ENCODE results near the gene AGAP1. TPM values are rescaled to one million over a fixed set of nuclear protein-coding genes. Genes with fewer than 3 reads are reported as not detected.

AGAP1 gene
- total RNA-seq, 1 experiment from 2014 or later = 14.8 TPM

DNA sequence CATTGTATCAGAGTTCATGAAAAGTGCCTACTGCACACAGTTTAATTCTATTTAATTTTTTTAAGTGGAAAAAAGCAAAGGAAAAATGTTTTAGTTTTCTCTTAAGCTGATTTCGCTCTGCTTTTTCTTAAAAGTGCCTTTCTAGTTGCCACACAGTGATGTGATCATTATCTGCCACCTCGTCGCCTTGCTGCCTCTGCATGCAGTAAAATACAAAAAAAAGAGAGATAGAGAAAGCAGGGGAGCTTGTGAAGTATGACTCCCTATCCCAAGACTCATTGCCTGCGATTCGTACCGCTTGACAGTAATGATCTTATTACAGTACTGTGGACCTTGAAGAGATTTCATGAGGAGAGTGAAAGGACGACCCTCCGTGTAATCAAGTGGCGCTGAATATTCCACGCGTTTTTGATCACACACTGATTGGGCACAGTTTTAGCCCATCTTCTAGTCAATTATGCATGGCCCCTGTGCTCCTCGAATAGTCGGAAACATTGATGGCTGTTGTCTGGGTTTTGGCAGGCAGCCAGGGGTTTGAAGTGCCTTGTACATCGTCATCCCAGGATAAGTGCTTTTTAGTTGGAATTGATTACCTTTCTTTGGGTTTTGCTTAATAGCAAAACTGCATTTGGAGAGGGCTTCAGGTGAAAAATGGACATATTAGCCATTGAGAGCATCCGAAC lies 486.1 kb downstream of the AGAP1 start:
- DNase-seq (ENCODE audit: low read depth) = no peak

- no peak for DNase-seq (ENCODE audit: low read depth)
These were observed 487.8 kb downstream of the AGAP1 start for GRCh38 chr2:235981631-235982030.

GRCh38 chr2:235983016-235983415 lies 489.2 kb downstream of the AGAP1 start:
- DNase-seq (ENCODE audit: low read depth) = no peak

GRCh38 chr2:235984552-235984951 lies 490.7 kb downstream of the AGAP1 start:
- no peak for DNase-seq (ENCODE audit: low read depth)

DNA sequence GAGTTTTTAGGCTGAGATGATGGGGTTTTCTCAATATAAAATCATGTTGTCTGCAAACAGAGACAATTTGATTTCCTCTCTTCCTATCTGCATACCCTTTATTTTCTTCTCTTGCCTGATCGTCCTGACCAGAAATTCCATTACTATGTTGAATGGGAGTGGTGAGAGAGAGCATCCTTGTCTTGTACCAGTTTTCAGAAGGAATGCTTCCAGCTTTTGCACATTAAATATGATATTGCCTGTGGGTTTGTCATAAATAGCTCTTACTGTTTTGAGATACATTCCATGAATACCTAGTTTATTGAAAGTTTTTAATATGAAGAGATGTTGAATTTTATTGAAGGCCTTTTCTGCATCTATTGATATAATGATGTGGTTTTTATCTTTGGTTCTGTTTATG lies 492.5 kb downstream of the AGAP1 start:
- DNase-seq (ENCODE audit: low read depth) = no peak

GRCh38 chr2:235988271-235989015 lies 494.6 kb downstream of the AGAP1 start:
- DNase-seq (ENCODE audit: low read depth) = no peak

DNA sequence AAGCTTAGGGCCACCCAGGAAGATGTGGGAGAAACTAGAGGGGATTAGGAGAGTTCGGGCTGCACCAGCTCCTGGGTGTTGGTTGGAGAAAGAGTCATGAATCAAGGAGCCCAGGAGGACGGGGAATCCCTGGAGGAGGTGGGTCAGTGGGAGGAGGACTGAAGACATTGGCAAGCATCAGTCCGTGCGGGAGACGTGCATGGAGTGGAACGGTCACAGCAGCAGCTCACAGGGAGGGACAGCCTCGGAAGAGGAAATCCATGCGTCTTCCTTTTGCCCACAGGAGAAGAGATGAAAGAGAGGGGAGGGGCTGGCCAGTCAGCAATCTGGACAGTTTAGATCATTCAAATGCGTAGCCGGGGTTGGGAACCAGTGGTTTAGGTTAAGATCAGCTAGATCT lies 495.7 kb downstream of the AGAP1 start:
- no peak for DNase-seq (ENCODE audit: low read depth)

DNA sequence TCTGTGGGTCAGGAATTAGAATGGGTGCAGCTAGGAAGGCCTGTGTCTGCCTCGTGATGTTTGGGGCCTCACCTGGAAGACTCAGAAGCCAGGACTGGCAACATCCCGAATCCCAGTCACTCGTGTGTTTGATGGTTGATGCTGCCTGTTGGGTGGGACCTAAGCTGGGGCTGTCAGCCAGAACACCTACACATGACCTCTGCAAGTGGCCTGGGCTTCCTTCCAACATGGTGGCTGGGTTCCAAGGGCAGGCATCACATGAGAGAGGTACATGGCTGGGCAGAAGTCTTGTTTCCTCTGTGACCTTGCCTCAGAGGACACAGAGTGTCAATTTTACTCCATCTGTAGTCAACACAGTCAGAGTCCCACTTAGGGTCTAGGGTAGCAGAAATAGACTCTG lies 496.5 kb downstream of the AGAP1 start:
- DNase-seq (ENCODE audit: low read depth) = no peak

- DNase-seq (ENCODE audit: low read depth) = no peak
These were observed 498.2 kb downstream of the AGAP1 start for GRCh38 chr2:235992024-235992423.

- DNase-seq (ENCODE audit: low read depth) = no peak
These were observed 502.6 kb downstream of the AGAP1 start for GRCh38 chr2:235996419-235996818.

DNA sequence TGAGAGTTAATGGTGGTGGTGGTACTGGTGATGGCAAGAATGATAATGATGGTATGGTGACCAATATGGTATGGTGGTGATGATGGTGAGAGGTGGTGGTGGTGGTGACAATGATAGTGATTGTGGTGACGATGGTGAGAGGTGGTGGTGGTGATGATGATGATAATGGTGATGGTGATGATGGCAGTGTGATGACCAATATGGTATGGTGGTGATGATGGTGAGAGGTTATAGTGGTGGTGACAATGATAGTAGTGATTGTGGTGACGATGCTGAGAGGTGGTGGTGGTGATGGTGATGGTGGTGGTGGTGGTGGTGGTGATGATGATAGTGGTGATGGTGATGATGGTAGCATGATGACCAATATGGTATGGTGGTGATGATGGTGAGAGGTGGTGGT lies 505.2 kb downstream of the AGAP1 start:
- no peak for DNase-seq (ENCODE audit: low read depth)

DNA sequence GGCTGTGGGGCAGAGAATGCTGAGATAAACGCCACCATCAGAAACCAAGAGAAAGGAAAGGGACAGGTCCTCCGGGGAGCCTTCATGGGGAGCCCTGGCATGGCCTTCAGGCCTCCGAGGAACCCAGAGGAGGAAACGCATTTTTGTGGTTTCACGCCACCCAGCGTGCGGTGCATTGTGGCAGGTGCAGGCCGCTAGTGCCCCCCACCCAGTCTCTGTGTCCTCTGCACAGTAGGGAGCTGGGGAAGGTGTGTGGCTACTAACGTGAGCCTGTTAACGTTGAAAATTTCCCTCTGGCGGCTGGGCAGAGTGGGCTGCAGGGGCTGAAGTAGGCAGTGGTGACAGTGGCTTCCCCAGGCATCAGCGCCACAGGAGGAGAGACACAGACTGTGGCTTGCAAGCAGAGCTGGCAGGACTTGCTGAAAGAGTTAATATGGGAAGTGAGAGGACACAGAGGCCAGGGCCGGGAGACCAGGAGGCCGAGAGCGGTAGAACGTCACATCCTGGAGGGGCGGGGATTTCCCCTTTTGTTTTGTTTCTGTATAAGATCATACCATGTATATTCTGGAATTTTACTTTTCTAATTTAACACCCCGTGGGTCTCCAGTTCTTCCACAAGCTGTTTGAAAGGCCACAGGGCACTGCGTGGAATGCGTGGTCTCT lies 507.5 kb downstream of the AGAP1 start:
- DNase-seq (ENCODE audit: low read depth) = no peak

- DNase-seq (ENCODE audit: low read depth) = peak; percentile 6
These were observed 508.0 kb downstream of the AGAP1 start for GRCh38 chr2:236001854-236002253.

GRCh38 chr2:236008006-236008405 lies 514.2 kb downstream of the AGAP1 start:
- no peak for DNase-seq (ENCODE audit: low read depth)

DNA sequence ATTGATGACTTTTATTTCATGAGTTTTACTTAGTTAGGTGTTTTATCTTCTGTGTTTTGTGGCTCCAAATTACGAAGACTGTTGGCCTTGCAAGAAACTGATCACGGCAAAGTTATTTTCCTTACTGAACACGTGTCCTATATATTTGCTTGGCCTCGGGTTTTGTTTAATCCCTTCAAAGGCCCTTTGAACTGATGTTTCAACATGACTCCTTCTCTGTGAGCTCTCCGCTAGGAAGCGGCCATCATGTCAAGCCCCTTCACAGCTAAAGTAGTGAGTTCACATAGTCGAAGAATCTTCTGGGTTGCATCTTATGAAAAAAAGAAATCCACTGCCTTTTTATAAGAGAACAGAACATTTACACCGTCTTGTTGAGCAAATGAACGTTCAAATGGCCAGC lies 515.0 kb downstream of the AGAP1 start:
- DNase-seq (ENCODE audit: low read depth) = no peak

DNA sequence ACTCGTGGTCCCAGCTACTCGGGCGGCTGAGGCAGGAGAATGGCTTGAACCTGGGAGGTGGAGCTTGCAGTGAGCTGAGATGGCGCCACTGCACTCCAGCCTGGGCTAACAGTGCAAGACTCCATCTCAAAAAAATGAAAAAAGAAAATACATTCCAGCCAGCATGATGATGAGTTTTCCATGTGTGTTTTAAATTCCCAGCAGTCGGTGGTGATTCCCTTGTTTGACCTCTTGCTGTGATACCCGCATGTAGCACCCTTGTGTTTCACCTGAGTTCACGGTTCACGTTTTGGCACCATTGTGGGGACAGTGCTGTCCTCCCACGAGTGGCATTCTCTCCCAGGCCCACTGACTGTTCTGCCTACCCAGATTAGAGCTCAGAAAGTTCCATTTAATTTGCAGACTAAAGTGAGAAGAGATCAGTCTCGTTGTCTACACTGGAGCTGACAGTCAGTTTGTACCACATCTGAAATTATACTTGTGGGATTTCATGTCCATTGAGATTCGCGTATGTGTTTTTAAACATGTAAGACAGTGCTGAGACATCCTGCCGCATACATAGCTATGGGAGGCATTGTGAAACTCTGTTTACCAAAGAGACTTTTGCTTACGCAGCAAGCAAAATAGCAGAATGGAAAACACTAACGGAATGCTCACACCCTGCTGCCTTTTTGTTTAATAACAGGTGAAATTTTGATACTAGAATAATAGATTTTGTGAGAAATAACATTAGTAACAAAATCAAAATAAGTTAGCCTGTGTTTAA lies 517.3 kb downstream of the AGAP1 start:
- no peak for DNase-seq (ENCODE audit: low read depth)

DNA sequence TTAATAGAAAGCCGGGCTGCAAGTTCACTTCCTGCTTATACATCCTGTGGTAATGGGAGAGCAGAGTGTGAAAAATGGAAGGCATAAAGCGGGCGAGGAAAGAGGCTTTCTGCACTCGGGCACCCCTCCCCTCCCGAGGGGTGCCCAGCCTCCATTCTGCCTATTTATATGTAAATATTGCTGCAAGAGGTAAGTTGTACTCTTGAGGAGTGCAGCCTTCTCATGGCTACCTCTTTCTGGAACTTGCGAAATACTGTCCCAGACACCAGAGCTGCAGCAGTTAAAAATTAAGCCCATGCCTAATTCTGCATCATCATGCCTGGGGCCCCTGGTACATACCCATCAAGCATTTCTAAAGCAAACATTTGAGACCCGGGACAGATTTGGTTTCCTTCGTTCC lies 518.3 kb downstream of the AGAP1 start:
- DNase-seq (ENCODE audit: low read depth) = no peak

DNA sequence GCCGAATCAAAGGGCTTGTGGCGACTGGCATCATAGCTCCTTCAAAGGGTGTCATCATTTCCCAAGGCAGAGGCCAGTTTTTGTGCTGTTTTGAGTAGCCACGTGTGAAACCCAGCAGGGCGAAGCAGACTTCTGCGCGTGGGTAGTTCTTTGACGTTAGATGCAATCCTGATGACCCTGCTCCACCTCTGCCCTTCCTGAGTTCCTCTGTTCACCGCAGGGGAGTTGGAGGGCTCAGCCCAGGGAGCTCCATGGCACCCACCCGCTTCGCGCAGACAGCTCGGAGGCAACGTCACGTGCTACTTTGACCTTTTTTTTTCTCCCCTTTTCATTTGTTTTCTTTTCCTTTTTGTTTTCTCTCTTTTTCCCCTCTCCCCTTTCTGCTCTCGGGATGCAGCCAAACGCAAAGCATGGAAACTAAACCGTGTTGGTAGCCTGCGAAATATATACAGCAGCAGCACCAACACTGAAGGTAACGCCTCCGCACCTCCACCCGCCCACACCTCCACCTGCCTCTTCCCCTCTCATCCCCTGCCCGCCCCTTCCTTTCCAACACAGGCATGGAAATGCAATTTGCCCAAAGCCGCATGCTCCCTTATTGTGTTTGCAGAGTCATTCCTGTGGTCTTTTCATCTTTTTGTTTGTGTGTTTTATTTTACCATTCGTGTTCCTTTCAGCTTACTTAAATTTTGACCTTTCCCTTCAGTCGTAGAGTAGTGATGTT lies 520.7 kb downstream of the AGAP1 start:
- no peak for DNase-seq (ENCODE audit: low read depth)

DNA sequence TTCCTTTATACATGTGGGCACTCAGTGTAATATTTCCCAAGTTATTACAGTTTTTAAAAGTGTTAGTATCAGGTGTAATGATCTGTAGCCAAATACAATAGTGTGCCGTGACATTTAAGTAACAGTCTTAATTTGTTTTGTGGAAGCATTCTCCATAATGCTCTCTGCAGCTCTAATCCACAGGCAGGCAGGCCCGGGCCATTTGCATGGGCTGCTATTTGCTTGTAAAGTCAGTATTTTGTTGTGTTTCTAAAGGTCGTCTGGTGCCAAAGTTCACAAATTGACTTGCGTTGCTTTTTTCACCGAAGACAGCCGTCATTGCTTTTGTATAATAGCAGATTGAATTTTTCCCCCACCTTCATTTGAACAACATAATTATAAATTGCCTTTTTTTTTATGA lies 521.3 kb downstream of the AGAP1 start:
- no peak for DNase-seq (ENCODE audit: low read depth)

DNA sequence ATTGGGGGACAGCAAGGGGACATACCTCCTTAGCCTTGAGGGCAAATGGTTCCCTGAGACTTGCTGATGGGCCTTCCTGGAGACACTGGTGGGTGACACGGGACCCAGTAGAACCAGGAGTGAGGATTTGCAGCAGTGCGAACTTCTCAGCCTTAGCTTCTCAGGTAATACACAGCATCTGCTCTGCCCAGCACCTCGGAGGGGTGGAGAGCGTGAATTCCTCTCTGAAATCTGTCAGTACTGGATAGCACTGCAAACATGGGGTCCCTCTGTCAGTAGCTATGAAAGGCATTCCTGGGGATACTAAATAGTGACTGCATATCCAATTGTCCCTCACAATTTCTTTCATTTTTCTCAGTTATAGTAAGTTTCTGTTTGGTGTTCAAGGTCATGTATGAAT lies 522.7 kb downstream of the AGAP1 start:
- DNase-seq (ENCODE audit: low read depth) = no peak

DNA sequence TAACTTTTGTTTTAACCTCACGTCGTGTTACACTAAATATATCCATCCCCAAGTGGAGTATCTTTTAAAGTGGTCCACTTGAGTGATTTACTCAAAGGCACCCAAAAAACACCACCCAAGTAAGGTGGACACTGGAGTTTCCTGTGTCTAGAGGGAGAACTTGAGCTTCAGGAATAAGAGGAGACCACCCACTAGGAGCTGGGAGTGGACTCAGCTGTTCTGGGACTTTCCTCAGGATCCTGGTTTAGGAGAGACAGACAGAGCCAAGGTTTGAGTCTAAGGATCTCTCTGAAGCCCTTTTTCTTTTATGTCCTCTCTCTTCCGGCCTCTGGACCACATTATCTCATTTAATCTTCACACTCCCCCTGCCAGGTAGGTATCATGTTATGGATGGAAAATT lies 523.6 kb downstream of the AGAP1 start:
- DNase-seq (ENCODE audit: low read depth) = no peak

Data from HT1080 (cell line).